ENCODE results near the gene FNDC10.

- no peak for TF ChIP-seq POLR2A (IDR thresholded peaks at IDR 0.05)
- no peak for TF ChIP-seq CTCF (IDR thresholded peaks at IDR 0.05 in 8 of 11, conservative IDR thresholded peaks at IDR 0.05 in 3 of 11)
Measured at GRCh38 chr1:1601564-1602303, 1.8 kb upstream of the FNDC10 start.
